HK-2 (cell line): ENCODE data around the gene KCTD19.
A peak's percentile ranks its signal among the peaks of the same experiment; 100 is the strongest.

Source experiments
- DNase-seq: peaks from one replicate; pipeline ENCODE4 v3.0.0-alpha.2; 2018; ENCODE audit not compliant: unreplicated experiment

Gene KCTD19

DNA sequence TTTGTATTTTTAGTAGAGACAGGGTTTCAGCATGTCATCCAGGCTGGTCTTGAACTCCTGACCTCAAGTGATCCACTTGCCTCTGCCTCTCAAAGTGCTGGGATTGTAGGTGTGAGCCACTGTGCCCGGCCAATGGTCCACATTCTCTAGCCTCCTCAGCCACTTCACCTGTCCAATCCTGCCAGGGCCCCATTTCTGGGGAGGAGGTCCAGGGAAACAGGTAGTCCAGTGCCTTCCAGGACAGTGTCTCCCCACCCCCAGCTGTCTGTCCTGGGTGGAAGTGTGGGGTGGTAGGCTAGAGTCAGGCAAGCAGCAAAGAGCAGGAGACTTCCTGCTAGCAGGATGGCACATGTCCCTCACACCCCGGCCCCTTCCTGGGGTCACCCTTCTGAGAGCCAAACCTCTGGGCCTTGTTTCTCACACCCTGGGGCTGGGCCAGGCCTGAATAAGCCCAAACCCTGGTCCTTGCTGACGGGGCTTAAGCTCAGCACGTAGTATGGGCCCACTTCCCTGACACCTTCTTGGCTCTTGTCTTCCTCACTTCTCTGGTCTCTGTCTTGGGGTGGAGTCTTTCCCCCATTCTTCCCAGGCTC, 84.3 kb downstream of the KCTD19 start:
- no peak for DNase-seq

DNA sequence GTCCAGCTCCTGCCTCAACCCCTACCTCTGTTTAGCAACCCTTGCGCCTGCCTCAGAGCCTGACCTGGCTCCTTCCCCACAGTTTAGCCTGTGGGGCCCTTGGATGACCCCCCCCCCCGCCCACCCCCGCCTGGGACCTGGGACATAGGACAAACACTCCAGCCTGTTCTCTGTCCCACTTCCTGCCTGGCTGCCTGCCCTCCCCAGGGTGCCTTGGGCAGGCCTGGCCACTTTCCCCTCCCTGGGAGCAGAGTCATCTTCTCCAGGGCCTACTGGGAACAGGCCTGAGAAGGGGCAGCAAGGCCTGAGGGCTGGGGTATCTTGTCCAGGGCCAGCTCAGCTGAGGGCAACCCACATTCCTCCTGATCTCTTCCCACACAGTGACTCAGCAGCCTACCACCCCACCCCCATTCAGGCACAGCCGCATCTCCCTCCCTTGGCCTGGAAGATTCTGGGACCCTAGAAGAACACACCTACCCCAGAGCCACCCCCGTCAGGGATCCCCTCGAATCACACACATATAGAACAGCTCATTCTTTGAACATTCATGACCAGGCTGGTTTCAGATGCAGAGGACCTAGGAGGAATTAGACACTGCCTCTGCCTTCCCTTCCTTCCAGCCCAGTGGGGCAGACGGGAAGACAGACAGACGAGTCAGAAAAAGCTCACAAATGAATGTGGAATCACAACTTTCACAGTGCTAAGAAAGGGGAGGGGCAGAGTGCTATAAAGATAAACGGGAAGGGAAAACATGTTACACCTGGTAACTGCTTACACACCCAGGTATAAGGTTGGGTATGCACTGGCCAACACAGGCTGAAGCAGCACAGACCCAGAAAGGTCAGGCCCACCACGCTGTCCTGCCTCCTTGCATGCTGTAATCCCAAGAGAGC, 85.3 kb downstream of the KCTD19 start:
- DNase-seq: peak; percentile 89

DNA sequence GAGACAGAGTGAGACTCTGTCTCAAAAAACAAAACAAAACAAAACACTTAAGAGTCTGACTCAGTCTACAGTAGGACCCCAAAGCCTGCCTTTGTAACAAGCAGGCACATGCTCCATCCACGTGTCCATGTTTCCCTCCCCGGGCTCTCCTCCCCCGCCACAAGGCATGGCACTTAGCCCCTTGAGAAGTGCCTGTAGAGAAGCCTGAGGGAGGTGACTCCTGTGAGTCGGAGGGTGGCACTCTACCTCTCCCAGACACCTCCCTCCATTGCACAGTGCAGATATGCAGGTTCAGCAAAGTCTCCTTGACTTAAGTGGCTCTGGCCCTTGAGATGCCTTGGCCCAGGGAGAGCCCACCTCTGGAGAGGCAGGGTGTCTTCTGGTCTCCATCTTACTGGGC, 86.0 kb downstream of the KCTD19 start:
- DNase-seq: peak; percentile 61
